Smooth muscle cell (in vitro differentiated cells): ENCODE results near the gene OTUB1. TPM values are rescaled to one million over a fixed set of nuclear protein-coding genes. Genes with fewer than 3 reads are reported as not detected.
A peak's percentile ranks its signal among the peaks of the same experiment; 100 is the strongest.

Source experiments
- DNase-seq: peaks from one replicate; lab custom pipeline; 2025; ENCODE audit not compliant: unreplicated experiment; lab: John Stamatoyannopoulos, UW
- H2AFZ ChIP-seq: fragments of 200-600 bp; sonication (generic); 2 replicates; pipeline ENCODE4 v1.6.0; 2016; ENCODE audit warnings: antibody characterized with exemption, low read depth, mild to moderate bottlenecking
- H3F3A ChIP-seq: fragments of 200-600 bp; sonication (generic); 2 replicates; pipeline ENCODE4 v1.6.0; 2017; ENCODE audit warnings: antibody characterized with exemption, low read depth
- H3K27ac ChIP-seq: fragments of 200-600 bp; sonication (generic); 2 replicates; pipeline ENCODE4 v1.5.1; 2016; ENCODE audit warnings: low read depth, mild to moderate bottlenecking
- H3K27me3 ChIP-seq: fragments of 200-600 bp; sonication (generic); 2 replicates; pipeline ENCODE4 v1.6.1; 2016; ENCODE audit warnings: low read depth, mild to moderate bottlenecking
- H3K36me3 ChIP-seq: fragments of 200-600 bp; sonication (generic); 2 replicates; pipeline ENCODE4 v1.5.1; 2016; ENCODE audit warnings: low read depth
- H3K4me1 ChIP-seq: fragments of 200-600 bp; sonication (generic); 2 replicates; pipeline ENCODE4 v1.5.1; 2016; ENCODE audit warnings: low read depth
- H3K4me2 ChIP-seq: fragments of 200-600 bp; sonication (generic); 2 replicates; pipeline ENCODE4 v1.6.0; 2016; ENCODE audit warnings: mild to moderate bottlenecking
- H3K4me3 ChIP-seq: fragments of 200-600 bp; sonication (generic); 2 replicates; pipeline ENCODE4 v1.5.1; 2016; ENCODE audit warnings: mild to moderate bottlenecking
- H3K79me2 ChIP-seq: fragments of 200-600 bp; sonication (generic); 2 replicates; pipeline ENCODE4 v1.6.0; 2016; ENCODE audit warnings: low read depth, mild to moderate bottlenecking
- H3K9ac ChIP-seq: fragments of 200-600 bp; sonication (generic); 2 replicates; pipeline ENCODE4 v1.6.0; 2016; ENCODE audit warnings: low read depth
- H3K9me3 ChIP-seq: fragments of 200-600 bp; sonication (generic); replicated peaks from 2 replicates; pipeline ENCODE4 v1.5.1; 2016; ENCODE audit warnings: low read depth
- H4K20me1 ChIP-seq: fragments of 200-600 bp; sonication (generic); 2 replicates; pipeline ENCODE4 v1.6.0; 2016; ENCODE audit warnings: low read depth
- WGBS: methylation state at CpG from one replicate; pipeline ENCODE4 v1.1.7; 2016; ENCODE audit warnings: low lambda C conversion rate; 5-methylcytosine and 5-hydroxymethylcytosine counted together
- polyA plus RNA-seq: library from polyadenylated mRNA; unstranded; fragments of >200 nt; fragmentation: Nextera tagmentation; extraction: Ambion mirVana; gene quantifications from 2 replicates; pipeline ENCODE4 v1.2.1, GENCODE V29; 2016
- total RNA-seq: library from RNA; depleted of rRNA; stranded (reverse); fragments of >200 nt; gene quantifications from 2 replicates; pipeline ENCODE4 v1.2.3, GENCODE V29; 2014
- TF ChIP-seq, protein P1 (sequence below): fragments of 200-600 bp; sonication (generic); IDR thresholded peaks from 2 replicates; pipeline ENCODE4 v1.5.1; 2017; ENCODE audit warnings: borderline replicate concordance, mild to moderate bottlenecking, antibody characterized with exemption; ENCODE audit not compliant: insufficient read depth, poor library complexity, severe bottlenecking

The OTUB1 gene
- total and polyA plus RNA-seq, 2 experiments from 2014 or later, result 71.5 to 164 TPM

DNA sequence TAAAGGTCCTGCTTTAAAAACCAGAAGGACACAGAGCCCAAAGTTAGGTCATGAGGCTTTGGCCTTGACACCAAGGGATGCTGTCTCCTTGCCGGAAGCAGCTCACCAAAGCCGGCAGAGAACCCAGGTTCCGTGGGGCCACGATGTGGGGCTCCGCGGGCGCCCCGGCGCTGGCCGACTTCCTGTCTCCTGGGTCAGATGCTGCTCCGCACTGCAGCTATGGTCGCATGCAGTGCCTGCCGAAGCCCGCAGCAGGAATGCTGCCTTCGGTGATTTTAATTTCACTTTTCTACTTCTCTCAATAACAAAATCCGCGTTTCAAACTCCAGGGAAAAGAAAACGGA lies 454 bp upstream of the OTUB1 start:
- H3K9me3 ChIP-seq, result no peaks in the 10 kb centered on the region
- no peaks in the 10 kb centered on the region for H3F3A ChIP-seq
- H4K20me1 ChIP-seq, result peaks cover 27% of the 10 kb centered on the region
- TF ChIP-seq, protein P1, sequence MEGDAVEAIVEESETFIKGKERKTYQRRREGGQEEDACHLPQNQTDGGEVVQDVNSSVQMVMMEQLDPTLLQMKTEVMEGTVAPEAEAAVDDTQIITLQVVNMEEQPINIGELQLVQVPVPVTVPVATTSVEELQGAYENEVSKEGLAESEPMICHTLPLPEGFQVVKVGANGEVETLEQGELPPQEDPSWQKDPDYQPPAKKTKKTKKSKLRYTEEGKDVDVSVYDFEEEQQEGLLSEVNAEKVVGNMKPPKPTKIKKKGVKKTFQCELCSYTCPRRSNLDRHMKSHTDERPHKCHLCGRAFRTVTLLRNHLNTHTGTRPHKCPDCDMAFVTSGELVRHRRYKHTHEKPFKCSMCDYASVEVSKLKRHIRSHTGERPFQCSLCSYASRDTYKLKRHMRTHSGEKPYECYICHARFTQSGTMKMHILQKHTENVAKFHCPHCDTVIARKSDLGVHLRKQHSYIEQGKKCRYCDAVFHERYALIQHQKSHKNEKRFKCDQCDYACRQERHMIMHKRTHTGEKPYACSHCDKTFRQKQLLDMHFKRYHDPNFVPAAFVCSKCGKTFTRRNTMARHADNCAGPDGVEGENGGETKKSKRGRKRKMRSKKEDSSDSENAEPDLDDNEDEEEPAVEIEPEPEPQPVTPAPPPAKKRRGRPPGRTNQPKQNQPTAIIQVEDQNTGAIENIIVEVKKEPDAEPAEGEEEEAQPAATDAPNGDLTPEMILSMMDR, result no peak
- H3K79me2 ChIP-seq, result peaks cover 31% of the 10 kb centered on the region
- peak overlapping the region; percentile 76 for H3K27ac ChIP-seq
- H2AFZ ChIP-seq, result peak overlapping the region; percentile 33
- H3K9ac ChIP-seq, result peak overlapping the region; percentile 88
- no peak for DNase-seq
- H3K4me3 ChIP-seq, result peak overlapping the region; percentile 76
- no peaks in the 10 kb centered on the region for H3K27me3 ChIP-seq
- peaks cover 13% of the 10 kb centered on the region for H3K4me1 ChIP-seq
- WGBS, result 20% methylated on average over 18 of the region's 18 CpGs
- peak overlapping the region; percentile 95 for H3K4me2 ChIP-seq
- no peaks in the 10 kb centered on the region for H3K36me3 ChIP-seq

DNA sequence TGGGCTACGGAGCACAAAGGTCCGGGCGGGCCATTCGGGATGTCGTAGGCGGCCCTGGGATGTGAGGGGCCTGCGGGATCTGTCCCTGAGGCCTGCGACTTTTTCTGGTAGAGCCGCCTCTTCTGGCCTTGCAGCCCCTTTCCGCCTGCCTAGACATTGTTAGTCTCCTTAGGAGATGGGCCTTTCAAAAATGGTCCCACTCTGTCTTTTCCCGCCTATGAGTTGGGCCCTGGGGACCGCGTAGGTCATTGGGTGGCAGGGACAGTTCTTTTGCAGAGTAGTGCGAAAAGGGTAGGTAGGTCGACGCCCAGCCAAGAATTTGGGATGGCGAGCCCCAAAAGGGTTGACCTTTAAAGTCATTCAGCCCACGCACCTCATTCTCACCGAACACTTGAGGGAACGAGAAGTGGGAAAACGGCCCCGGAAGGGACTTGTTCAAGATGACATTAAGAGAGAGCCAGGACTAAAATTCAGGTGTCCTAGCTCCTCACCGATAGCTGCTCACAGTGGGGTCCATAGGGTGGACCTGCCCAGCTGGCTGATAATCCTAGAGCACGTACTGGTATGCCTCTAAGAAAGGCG lies 785 bp downstream of the OTUB1 start:
- H3F3A ChIP-seq, result no peaks in the 10 kb centered on the region
- peak overlapping the region; percentile 95 for H3K4me2 ChIP-seq
- H2AFZ ChIP-seq, result no peak overlapping the region
- TF ChIP-seq, protein P1, result no peak
- DNase-seq, result no peak
- no peaks in the 10 kb centered on the region for H3K9me3 ChIP-seq
- H3K4me3 ChIP-seq, result peak overlapping the region; percentile 76
- no peaks in the 10 kb centered on the region for H3K27me3 ChIP-seq
- H3K4me1 ChIP-seq, result peaks cover 13% of the 10 kb centered on the region
- 39% methylated on average over 25 of the region's 25 CpGs for WGBS
- peak overlapping the region; percentile 88 for H3K9ac ChIP-seq
- peak overlapping the region; percentile 76 for H3K27ac ChIP-seq
- peaks cover 39% of the 10 kb centered on the region for H4K20me1 ChIP-seq
- peaks cover 37% of the 10 kb centered on the region for H3K79me2 ChIP-seq
- no peaks in the 10 kb centered on the region for H3K36me3 ChIP-seq

GRCh38 chr11:63991558-63991957 lies 5.3 kb downstream of the OTUB1 start:
- H3K36me3 ChIP-seq, result no peaks in the 10 kb centered on the region
- H3K4me1 ChIP-seq, result peaks cover 8% of the 10 kb centered on the region
- no peaks in the 10 kb centered on the region for H3K9me3 ChIP-seq
- no peak overlapping the region for H3K27ac ChIP-seq
- no peaks in the 10 kb centered on the region for H3K27me3 ChIP-seq
- H2AFZ ChIP-seq, result no peak overlapping the region
- 97% methylated on average over 10 of the region's 10 CpGs for WGBS
- peaks cover 36% of the 10 kb centered on the region for H3K79me2 ChIP-seq
- no peak overlapping the region for H3K4me2 ChIP-seq
- no peaks in the 10 kb centered on the region for H3F3A ChIP-seq
- H3K4me3 ChIP-seq, result no peak overlapping the region
- TF ChIP-seq, protein P1, result no peak
- no peak for DNase-seq
- H3K9ac ChIP-seq, result no peak overlapping the region
- peaks cover 83% of the 10 kb centered on the region for H4K20me1 ChIP-seq

GRCh38 chr11:63993100-63993499 lies 6.9 kb downstream of the OTUB1 start:
- Histone ChIP-seq H3K4me2 (no peak overlapping the region), H3K4me3 (no peak overlapping the region), H2AFZ (no peak overlapping the region), H3K9me3 (no peaks in the 10 kb centered on the region), H4K20me1 (peaks cover 87% of the 10 kb centered on the region), H3K27me3 (no peaks in the 10 kb centered on the region), H3K9ac (no peak overlapping the region), H3F3A (no peaks in the 10 kb centered on the region), H3K27ac (no peak overlapping the region), H3K4me1 (peaks cover under 1% of the 10 kb centered on the region), H3K36me3 (no peaks in the 10 kb centered on the region), H3K79me2 (peaks cover 20% of the 10 kb centered on the region)
- WGBS, result 95% methylated on average over 5 of the region's 5 CpGs
- TF ChIP-seq, protein P1, result no peak
- no peak for DNase-seq
